Pancreas (tissue), 10 donors: ENCODE results near the gene FKBP1B. TPM values are rescaled to one million over a fixed set of nuclear protein-coding genes. Genes with fewer than 3 reads are reported as not detected.

Source experiments
- ATAC-seq, 4 donors: fragments of 200-7000 bp; cut with Tn5 transposase; one replicate each; pipeline versions ENCODE4 v1.8.0 to v1.9.1; 2020; ENCODE audit warnings: mild to moderate bottlenecking in 4 of 4, moderate library complexity in 4 of 4
- DNase-seq, 6 donors: peaks; one replicate each; pipeline ENCODE4 v3.0.0-alpha.2; 2020
- FAIRE-seq: peaks from 2 replicates; lab custom pipeline; 2012; peaks lifted over from hg19 to GRCh38; lab: Jason Lieb, UNC
- H3K27ac ChIP-seq, 4 donors: fragments of 200-600 bp; sonication (generic); 1 replicate in 3 of 4; 2 replicates in 1 of 4; pipeline versions ENCODE4 v1.5.0 to v1.8.0; 2020
- H3K27me3 ChIP-seq, 4 donors: fragments of 200-600 bp; one replicate each; pipeline ENCODE4 v1.8.0; 2021
- H3K36me3 ChIP-seq, 3 donors: fragments of 200-600 bp; sonication (generic) in 1 of 3; one replicate each; pipeline versions ENCODE4 v1.5.0 to v1.8.0; 2020 to 2021
- H3K4me1 ChIP-seq, 3 donors: fragments of 200-600 bp; one replicate each; pipeline ENCODE4 v1.8.0; 2021
- H3K4me3 ChIP-seq, 4 donors: fragments of 200-600 bp; sonication (generic) in 2 of 4; one replicate each; pipeline versions ENCODE4 v1.5.0 to v1.8.0; 2020 to 2021
- H3K9me3 ChIP-seq, 4 donors: fragments of 200-600 bp; one replicate each; pipeline ENCODE4 v1.8.0; 2021
- CTCF ChIP-seq, 4 donors: fragments of 200-600 bp; sonication (generic) in 3 of 4; IDR thresholded peaks; one replicate each; pipeline versions ENCODE4 v1.5.0 to v1.8.0; 2021; ENCODE audit warnings: antibody characterized with exemption in 4 of 4
- WGBS, 2 donors: extraction: QIAGEN DNeasy Blood & Tissue Kit; methylation state at CpG; one replicate each; pipeline ENCODE4 v1.1.7; 2013; 5-methylcytosine and 5-hydroxymethylcytosine counted together
- intact Hi-C, 3 donors: fragments of 100-400 bp; cut with DNase I; formaldehyde crosslinking; loops; one replicate each; pipeline versions ENCODE4 v1.11.1 to v1.14.2; 2022
- polyA plus RNA-seq, 2 donors: library from polyadenylated mRNA; stranded (reverse); fragments of 200-250 nt; gene quantifications; one replicate each; pipeline ENCODE4 v1.2.3, GENCODE V29; 2013
- total RNA-seq, 6 donors: library from RNA; stranded (reverse); fragmentation: NEBNext Ultra II Directional in 4 of 6; extraction: Animal tissue kit (Norgen Biotek cat#: 25700) in 4 of 6; gene quantifications; one replicate each; pipeline versions ENCODE4 v1.2.1 to v1.2.4, GENCODE V29; 2021 to 2023
- donor health status: healthy with polysubstance abuse.
- donor health status: DM: no; HTN: no; CAD: no; lungs with moderate emphysema.
- donor health status: DM: no; HTN: no; CAD: no.
- donor health status: control.
- donor health status: control.
- donor health status: Bipolar disorder and iron deficiency.
- donor health status: DM: yes; HTN: yes; CAD: no.
- donor health status: DM: no; HTN: no; CAD: no.
- donor health status: DM: no; HTN: no; CAD: no.
- donor health status: DM: yes; HTN: yes; CAD: no.

Gene FKBP1B
- total and polyA plus RNA-seq, 8 donors: 2.6 to 25.6 (median 4.9) TPM

GRCh38 chr2:24022324-24022974, 27.1 kb upstream of the FKBP1B start:
- Histone ChIP-seq H3K27me3 (no peaks in the 10 kb centered on the region), H3K4me1 (no peaks in the 10 kb centered on the region), H3K27ac (no peak overlapping the region), H3K9me3 (no peaks in the 10 kb centered on the region), H3K36me3 (no peaks in the 10 kb centered on the region), H3K4me3 (no peak overlapping the region)
- ATAC-seq (no peak), FAIRE-seq (no peak), DNase-seq (no peak)
- intact Hi-C loops: no loop called here
- TF ChIP-seq CTCF (IDR thresholded peaks at IDR 0.05): no peak
- WGBS, 2 donors: 83 to 86% methylated on average over 14 of the region's 14 CpGs

GRCh38 chr2:24022975-24023575, 26.5 kb upstream of the FKBP1B start:
- WGBS, 2 donors: 79 to 92% methylated on average over 16 of the region's 16 CpGs
- no peaks in the 10 kb centered on the region for H3K27me3 ChIP-seq
- DNase-seq: no peak

GRCh38 chr2:24024018-24024417, 25.5 kb upstream of the FKBP1B start:
- H3K36me3 ChIP-seq: peaks cover 0 to 3% (median 0%) of the 10 kb centered on the region in 3 donors
- DNase-seq (peak in 2 of 6 donors; percentile 36 to 66), ATAC-seq (no peak), FAIRE-seq (no peak)
- no peak overlapping the region for H3K27ac ChIP-seq
- H3K27me3 ChIP-seq: no peaks in the 10 kb centered on the region
- H3K4me3 ChIP-seq: no peak overlapping the region
- intact Hi-C loops: no loop called here
- no peaks in the 10 kb centered on the region for H3K4me1 ChIP-seq
- H3K9me3 ChIP-seq: no peaks in the 10 kb centered on the region
- no peak for TF ChIP-seq CTCF (IDR thresholded peaks at IDR 0.05)
- 71 to 72% methylated on average over 12 of the region's 12 CpGs for WGBS, 2 donors

More at GRCh38 chr2:24022975-24023575, 26.5 kb upstream of the FKBP1B start:
- no peak for TF ChIP-seq CTCF (IDR thresholded peaks at IDR 0.05)
- Histone ChIP-seq H3K4me3 (no peak overlapping the region), H3K4me1 (no peaks in the 10 kb centered on the region), H3K36me3 (no peaks in the 10 kb centered on the region), H3K27ac (no peak overlapping the region), H3K9me3 (no peaks in the 10 kb centered on the region)
- no peak for ATAC-seq
- intact Hi-C loops: no loop called here
- FAIRE-seq: no peak

- 87 to 93% methylated on average over 15 to 17 of the region's 17 CpGs for WGBS, 2 donors
These were observed 24.4 kb upstream of the FKBP1B start for GRCh38 chr2:24024996-24025663.

More at GRCh38 chr2:24024996-24025663, 24.4 kb upstream of the FKBP1B start:
- intact Hi-C loops: no loop called here
- Histone ChIP-seq H3K4me1 (no peaks in the 10 kb centered on the region), H3K27me3 (no peaks in the 10 kb centered on the region), H3K4me3 (no peak overlapping the region), H3K36me3 (peaks cover 0 to 8% (median 0%) of the 10 kb centered on the region in 3 donors), H3K27ac (no peak overlapping the region), H3K9me3 (no peaks in the 10 kb centered on the region)
- no peak for TF ChIP-seq CTCF (IDR thresholded peaks at IDR 0.05)
- DNase-seq (no peak), FAIRE-seq (no peak), ATAC-seq (no peak)
